Measurements from ENCODE around the gene CLEC18B. TPM values are rescaled to one million over a fixed set of nuclear protein-coding genes. Genes with fewer than 3 reads are reported as not detected.

Gene CLEC18B
- total RNA-seq, 1 donor from 2014 or later, result 1.1 TPM

Small RNA genes within 50 kb of the gene (small RNA-seq; reads per million reads assigned to genes)
- not detected for gene AC009053.4
- gene RF00019, result not detected
- gene RNU6-237P, result not detected

Other genes starting within 250 kb of the CLEC18B start
- gene PSMD7, start 124.7 kb downstream of the CLEC18B start, total RNA-seq, result 43.4 TPM
- not detected for gene NPIPB15, start 45.2 kb downstream of the CLEC18B start, total RNA-seq
- 60.4 TPM for gene GLG1, start 185.6 kb upstream of the CLEC18B start, total RNA-seq
- gene RFWD3, start 245.4 kb upstream of the CLEC18B start, total RNA-seq, result 12.5 TPM